Ectodermal cell (in vitro differentiated cells): ENCODE data around the gene HHIPL1.

Experiments used
- H3K27ac ChIP-seq: 2 replicates; pipeline ENCODE4 v1.7.0; 2013; ENCODE audit warnings: mild to moderate bottlenecking, low read depth, low read length; ENCODE audit not compliant: insufficient read depth, poor library complexity, severe bottlenecking
- H3K27me3 ChIP-seq: 2 replicates; pipeline ENCODE4 v1.7.0; 2013; ENCODE audit warnings: mild to moderate bottlenecking, low read length; ENCODE audit not compliant: insufficient read depth, control insufficient read depth, poor library complexity, severe bottlenecking
- H3K36me3 ChIP-seq: one replicate; pipeline ENCODE4 v1.7.0; 2013; ENCODE audit warnings: low read length; ENCODE audit not compliant: control insufficient read depth, insufficient read depth
- H3K4me1 ChIP-seq: one replicate; pipeline ENCODE4 v1.7.0; 2013; ENCODE audit warnings: low read length; ENCODE audit not compliant: control insufficient read depth, insufficient read depth
- H3K4me3 ChIP-seq: 2 replicates; pipeline ENCODE4 v1.7.0; 2013; ENCODE audit warnings: low read depth, low read length, control low read depth; ENCODE audit not compliant: insufficient read depth
- H3K9me3 ChIP-seq: 2 replicates; pipeline ENCODE4 v1.7.0; 2013; ENCODE audit warnings: mild to moderate bottlenecking, low read length, moderate library complexity; ENCODE audit not compliant: control insufficient read depth
- WGBS, 2 experiments: methylation state at CpG; one replicate each; pipeline ENCODE4 v1.1.7; 2013; ENCODE audit warnings: missing lambda C conversion rate in 2 of 2; 5-methylcytosine and 5-hydroxymethylcytosine counted together

The HHIPL1 gene

DNA sequence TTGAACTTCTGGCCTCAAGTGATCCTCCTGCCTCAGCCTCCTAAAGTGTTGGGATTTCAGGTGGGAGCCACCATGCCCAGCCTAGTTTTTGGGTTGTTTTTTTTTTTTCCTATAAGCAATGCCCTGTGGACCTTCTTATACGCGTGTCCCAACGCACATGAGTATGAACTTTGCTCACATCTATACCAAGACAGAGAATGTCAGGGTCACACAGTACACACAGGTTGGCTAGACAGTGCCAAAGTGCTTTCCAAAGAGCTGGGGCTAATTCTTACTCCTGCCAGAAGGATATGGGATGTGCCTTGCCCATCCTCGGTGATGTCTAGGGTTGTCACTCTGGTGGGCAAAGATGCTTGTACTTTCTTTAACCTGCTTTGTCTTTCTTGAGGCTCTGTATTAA is 33.3 kb upstream of the HHIPL1 start:
- Histone ChIP-seq H3K9me3 (no peaks in the 10 kb centered on the region), H3K36me3 (no peaks in the 10 kb centered on the region), H3K4me3 (no peak overlapping the region), H3K4me1 (peaks cover 6% of the 10 kb centered on the region), H3K27ac (no peak overlapping the region), H3K27me3 (no peaks in the 10 kb centered on the region)
- WGBS, 2 experiments: 92 to 96% methylated on average over 4 of the region's 4 CpGs

DNA sequence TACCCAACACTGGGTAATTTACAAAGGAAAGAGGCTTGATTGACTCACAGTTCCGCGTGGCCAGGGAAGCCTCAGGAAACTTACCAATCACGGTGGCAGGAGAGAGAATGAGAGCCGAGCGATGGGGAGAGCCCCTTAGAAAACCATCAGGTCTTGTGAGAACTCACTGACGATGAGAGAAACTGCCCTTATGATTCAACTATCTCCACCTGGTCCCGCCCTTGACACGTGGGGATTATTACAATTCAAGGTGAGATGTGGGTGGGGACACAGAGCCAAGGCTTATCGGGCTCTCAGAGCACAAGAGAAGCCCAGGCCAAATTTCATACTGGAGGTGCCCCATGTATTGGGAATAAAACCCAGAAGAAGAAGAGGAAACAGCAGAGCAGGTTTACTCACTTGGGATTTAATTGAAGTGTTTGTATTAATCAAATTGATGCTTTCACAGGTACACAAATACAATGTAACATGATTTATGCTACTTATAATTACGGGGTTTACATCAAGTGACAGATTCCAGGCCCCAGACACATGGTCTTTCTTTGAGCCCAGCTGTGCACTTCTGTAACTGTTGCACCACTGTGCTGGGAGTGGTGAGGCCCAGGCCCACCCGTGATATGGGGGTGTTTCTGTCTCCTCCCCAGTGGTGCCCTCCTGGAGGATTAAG is 32.7 kb upstream of the HHIPL1 start:
- H3K4me3 ChIP-seq: no peak overlapping the region
- H3K9me3 ChIP-seq: no peaks in the 10 kb centered on the region
- no peaks in the 10 kb centered on the region for H3K27me3 ChIP-seq
- peaks cover 4% of the 10 kb centered on the region for H3K4me1 ChIP-seq
- no peaks in the 10 kb centered on the region for H3K36me3 ChIP-seq
- no peak overlapping the region for H3K27ac ChIP-seq
- 80 to 82% methylated on average over 11 of the region's 11 CpGs for WGBS, 2 experiments

DNA sequence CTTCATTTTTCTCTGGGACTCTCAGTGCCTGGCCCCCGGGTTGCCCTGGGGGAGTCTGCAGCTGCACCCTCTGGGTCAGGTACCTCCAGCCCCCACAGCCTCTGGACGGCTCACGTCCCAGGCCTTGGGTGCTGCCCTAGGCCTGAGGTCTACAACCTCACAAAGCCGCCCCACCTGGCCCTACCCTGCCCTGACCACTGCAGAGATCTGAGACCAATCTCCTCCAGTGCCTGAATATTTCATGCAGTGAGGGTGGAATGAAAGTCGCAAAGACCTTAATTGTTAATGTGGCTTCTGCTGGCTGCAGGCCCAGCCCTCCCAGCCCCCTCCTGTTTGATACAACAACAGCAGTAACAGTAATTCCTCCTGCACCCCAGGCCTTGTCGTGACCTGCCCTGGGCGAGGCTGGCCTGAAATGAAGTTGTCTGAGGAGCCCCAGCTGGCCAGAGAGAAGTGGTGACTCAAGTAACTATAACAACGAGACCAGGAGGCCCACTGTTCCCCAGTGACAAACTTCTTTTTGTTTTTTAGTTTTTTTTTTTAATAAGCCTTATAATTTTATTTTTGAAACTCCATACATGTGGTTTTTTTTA is 32.1 kb upstream of the HHIPL1 start:
- Histone ChIP-seq H3K27me3 (no peaks in the 10 kb centered on the region), H3K27ac (no peak overlapping the region), H3K9me3 (no peaks in the 10 kb centered on the region), H3K4me1 (peaks cover 4% of the 10 kb centered on the region), H3K36me3 (no peaks in the 10 kb centered on the region), H3K4me3 (no peak overlapping the region)
- 68 to 71% methylated on average over 8 of the region's 8 CpGs for WGBS, 2 experiments

DNA sequence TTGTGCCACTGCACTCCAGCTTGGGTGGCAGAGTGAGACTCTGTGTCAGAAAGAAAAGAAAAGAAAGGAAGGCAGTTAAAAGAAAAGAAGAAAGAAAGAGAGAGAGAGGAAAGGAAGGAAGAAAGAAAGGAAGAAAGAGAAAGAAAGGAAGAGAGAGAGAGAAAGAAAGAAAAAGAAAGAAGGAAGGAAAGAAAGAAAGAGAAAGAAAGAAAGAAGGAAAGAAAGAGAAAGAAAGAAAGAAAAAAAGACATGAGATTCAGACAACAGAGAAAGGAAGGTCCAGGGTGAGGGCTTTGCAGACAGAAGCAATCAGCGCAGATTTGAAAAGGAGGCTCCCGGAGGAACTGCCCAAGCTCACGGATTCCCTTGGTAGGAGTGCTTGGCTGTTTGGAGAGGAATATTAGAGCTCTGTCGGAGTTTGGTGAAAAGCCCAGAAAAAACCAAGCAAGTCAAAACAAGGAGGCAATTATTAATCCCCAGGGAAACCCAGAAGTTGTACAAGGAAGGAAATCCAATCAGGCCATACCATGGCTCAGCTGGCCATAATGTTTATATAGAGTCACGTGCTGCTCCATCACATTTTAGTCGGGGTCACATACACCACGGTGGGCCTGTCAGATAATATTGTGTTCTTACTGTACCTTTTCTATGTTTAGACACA is 29.3 kb upstream of the HHIPL1 start:
- no peaks in the 10 kb centered on the region for H3K27me3 ChIP-seq
- WGBS, 2 experiments: 88 to 90% methylated on average over 7 of the region's 7 CpGs

DNA sequence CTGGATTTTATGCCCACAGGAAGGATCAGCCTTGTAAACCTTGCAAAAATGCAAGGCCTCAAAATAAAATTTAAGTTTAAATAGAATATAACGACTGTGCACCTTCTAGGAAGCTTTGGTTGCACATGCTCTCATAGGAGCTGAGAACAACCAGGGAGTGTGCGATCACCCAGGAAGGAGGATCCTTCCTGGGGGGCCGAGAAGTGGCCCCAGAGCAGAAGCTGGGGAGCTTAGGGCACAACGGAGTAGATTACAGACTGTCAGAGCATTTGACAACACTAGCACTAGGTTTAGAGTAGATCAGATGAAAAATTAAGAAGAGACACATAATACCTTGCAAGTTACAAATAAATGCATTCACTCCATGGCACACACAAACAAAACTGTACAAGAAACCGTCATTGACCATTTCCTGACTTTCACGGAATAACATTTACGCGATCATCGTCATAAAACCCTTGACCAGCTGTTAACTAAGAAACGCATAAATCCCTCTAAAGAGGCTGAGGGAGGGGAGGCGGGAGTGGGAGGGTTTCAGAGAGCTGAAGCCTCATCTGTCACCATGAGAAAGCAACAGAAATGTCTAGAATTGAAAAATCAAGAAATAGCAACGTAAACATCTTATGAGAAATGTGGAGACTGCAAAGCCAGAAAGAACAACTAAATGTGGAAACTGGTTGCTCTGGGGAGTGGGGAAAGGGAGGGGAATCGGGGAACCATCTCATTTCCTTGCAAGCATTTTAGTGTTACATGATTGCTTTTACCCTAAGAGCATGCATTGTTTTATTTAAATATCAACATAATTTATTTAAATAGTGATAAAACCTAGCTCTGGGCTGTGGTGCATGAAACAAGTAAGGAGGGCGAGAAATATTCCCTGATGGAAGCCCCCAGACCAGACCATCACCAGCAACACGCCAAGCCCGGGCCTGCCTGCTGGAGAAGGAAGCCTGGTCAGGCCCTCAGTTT is 27.8 kb upstream of the HHIPL1 start:
- no peaks in the 10 kb centered on the region for H3K36me3 ChIP-seq
- WGBS, 2 experiments: 92% methylated on average over 15 to 16 of the region's 16 CpGs

More for the DNA sequence above, 29.3 kb upstream of the HHIPL1 start:
- Histone ChIP-seq H3K4me1 (peaks cover 15% of the 10 kb centered on the region), H3K9me3 (no peaks in the 10 kb centered on the region), H3K4me3 (no peak overlapping the region), H3K36me3 (no peaks in the 10 kb centered on the region), H3K27ac (no peak overlapping the region)

DNA sequence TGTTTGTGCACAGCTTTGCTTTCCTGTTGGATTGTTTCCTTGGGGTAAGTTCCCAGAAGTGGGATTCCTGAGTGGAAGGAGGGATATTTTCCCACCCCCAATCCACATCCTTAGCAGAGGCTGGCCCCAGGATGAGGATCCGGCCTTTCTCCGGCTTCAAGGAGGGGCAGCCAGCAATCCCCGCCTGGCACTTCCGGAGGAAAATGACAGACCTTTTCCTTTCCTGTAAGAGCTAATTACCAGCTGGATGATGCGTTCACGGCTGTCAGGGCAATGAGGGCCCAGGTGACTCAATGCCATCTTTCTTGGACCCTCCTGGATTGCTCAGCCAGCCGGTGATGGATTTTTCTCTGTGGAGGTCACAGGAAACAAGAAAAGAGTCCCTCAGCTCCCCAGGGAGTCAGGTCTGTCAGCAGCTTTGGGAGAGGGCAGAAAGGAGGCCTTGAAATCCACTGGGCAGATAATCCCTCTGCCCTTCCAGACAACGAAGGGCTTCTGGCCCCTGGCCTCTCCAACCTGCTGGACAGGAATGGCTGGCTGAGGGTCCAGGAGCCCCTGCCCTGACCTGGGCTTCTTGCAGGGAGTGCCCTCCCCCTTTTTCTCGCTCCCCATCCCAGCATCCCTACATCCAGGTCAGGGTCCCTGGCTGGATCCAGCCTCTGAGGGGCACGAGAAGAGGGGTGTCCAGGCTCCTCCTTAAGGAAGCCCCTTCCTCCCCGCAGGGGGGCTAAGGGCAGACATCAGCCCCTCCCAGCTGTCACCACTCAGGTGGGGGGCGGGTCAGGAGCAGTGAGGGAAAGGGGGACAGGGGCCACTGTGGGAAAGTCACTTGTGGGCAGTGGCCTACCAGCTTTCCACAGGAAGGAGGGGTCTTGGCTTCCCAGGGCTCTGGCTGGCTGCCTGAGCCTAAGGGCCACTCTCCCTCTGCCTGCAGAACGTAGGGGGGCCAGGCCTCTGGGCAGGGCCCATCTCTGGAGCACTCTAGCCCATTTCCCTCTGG is 24.8 kb upstream of the HHIPL1 start:
- no peaks in the 10 kb centered on the region for H3K36me3 ChIP-seq
- H3K4me3 ChIP-seq: no peak overlapping the region
- peaks cover 11% of the 10 kb centered on the region for H3K4me1 ChIP-seq
- H3K9me3 ChIP-seq: no peaks in the 10 kb centered on the region
- 74 to 77% methylated on average over 13 of the region's 13 CpGs for WGBS, 2 experiments
- H3K27ac ChIP-seq: no peak overlapping the region
- no peaks in the 10 kb centered on the region for H3K27me3 ChIP-seq

More for the DNA sequence above, 27.8 kb upstream of the HHIPL1 start:
- no peak overlapping the region for H3K27ac ChIP-seq
- no peak overlapping the region for H3K4me3 ChIP-seq
- no peaks in the 10 kb centered on the region for H3K9me3 ChIP-seq
- peaks cover 15% of the 10 kb centered on the region for H3K4me1 ChIP-seq
- no peaks in the 10 kb centered on the region for H3K27me3 ChIP-seq

GRCh38 chr14:99621948-99622347 is 23.0 kb upstream of the HHIPL1 start:
- no peaks in the 10 kb centered on the region for H3K27me3 ChIP-seq
- no peaks in the 10 kb centered on the region for H3K36me3 ChIP-seq
- H3K4me3 ChIP-seq: no peak overlapping the region
- no peaks in the 10 kb centered on the region for H3K9me3 ChIP-seq
- no peak overlapping the region for H3K27ac ChIP-seq
- peaks cover 11% of the 10 kb centered on the region for H3K4me1 ChIP-seq
- WGBS, 2 experiments: 91 to 94% methylated on average over 6 of the region's 6 CpGs

- Histone ChIP-seq H3K9me3 (no peaks in the 10 kb centered on the region), H3K27ac (no peak overlapping the region), H3K4me1 (peaks cover 14% of the 10 kb centered on the region), H3K4me3 (no peak overlapping the region), H3K36me3 (no peaks in the 10 kb centered on the region), H3K27me3 (no peaks in the 10 kb centered on the region)
- WGBS, 2 experiments: 88 to 94% methylated on average over 6 of the region's 6 CpGs
Observed at GRCh38 chr14:99624024-99624423, 20.9 kb upstream of the HHIPL1 start.

DNA sequence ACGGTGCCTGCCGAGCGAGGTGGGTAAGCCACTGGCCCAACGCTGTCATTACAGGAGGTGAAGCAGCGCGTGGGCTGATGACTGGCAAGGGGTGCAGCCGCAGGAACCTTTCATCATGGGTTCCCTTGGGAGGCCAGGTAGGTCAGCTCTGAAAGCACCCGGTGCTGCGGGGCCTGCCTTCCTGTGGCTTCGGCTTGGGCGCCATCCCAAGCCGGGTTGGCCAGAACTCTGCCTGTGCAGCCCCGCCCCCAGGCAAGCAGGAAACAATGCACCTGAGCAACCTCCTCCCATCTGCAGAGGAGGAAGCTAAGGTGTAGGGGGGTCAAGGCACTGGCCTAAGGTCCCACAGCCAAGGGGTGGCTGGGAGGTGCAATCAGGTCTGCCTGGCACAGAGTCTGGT is 20.0 kb upstream of the HHIPL1 start:
- Histone ChIP-seq H3K4me3 (no peak overlapping the region), H3K36me3 (no peaks in the 10 kb centered on the region), H3K4me1 (peaks cover 7% of the 10 kb centered on the region), H3K27me3 (no peaks in the 10 kb centered on the region), H3K27ac (no peak overlapping the region), H3K9me3 (no peaks in the 10 kb centered on the region)
- 91 to 92% methylated on average over 13 of the region's 13 CpGs for WGBS, 2 experiments
